Measurements from ENCODE around the gene MX1.

- no peak for TF ChIP-seq CTCF (IDR thresholded peaks at IDR 0.05; ENCODE audit: low read depth, low read length, poor library complexity, severe bottlenecking)
- TF ChIP-seq EZH2phosphoT487 (IDR thresholded peaks at IDR 0.05; ENCODE audit: borderline replicate concordance, low read length) = no peak
Observed at GRCh38 chr21:41446586-41446985, 20.5 kb downstream of the MX1 start.

Data from DOHH2 (cell line).